Naive thymus-derived CD4-positive, alpha-beta T cell (primary cell): ENCODE measurements around the gene MCC. TPM values are rescaled to one million over a fixed set of nuclear protein-coding genes. Genes with fewer than 3 reads are reported as not detected.

ENCODE experiments used
- ATAC-seq: fragments of 150-1000 bp; cut with Tn5 transposase; 2 replicates; pipeline ENCODE4 v1.10.0; 2021; ENCODE audit warnings: mild to moderate bottlenecking, moderate library complexity
- CTCF ChIA-PET: fragments of 350-600 bp; sonication (Branson Sonifier 250); formaldehyde crosslinking; loops from one replicate; lab custom pipeline; 2021; ENCODE audit warnings: antibody characterized with exemption; lab: Charles Lee
- POLR2A ChIA-PET: fragments of 350-600 bp; sonication (Branson Sonifier 250); formaldehyde crosslinking; loops from one replicate; lab custom pipeline; 2021; ENCODE audit warnings: antibody characterized with exemption, inconsistent platforms; lab: Charles Lee
- DNase-seq, 9 donors: peaks; one replicate each; pipeline versions ENCODE4 v3.0.0 to v3.0.0-alpha.2; 2020 to 2022; ENCODE audit warnings: mixed read lengths in 1 of 9
- H3K27ac ChIP-seq: one replicate; pipeline ENCODE4 v1.7.0; 2013; ENCODE audit warnings: mild to moderate bottlenecking, low read depth, low read length, moderate library complexity
- H3K27me3 ChIP-seq, 2 donors: one replicate each; pipeline ENCODE4 v1.7.0; 2013; ENCODE audit warnings: low read length in 2 of 2, mild to moderate bottlenecking in 2 of 2, moderate library complexity in 2 of 2; ENCODE audit not compliant: control insufficient read depth in 2 of 2, insufficient read depth in 2 of 2
- H3K36me3 ChIP-seq, 3 experiments: 1 replicate in 2 of 3; 2 replicates in 1 of 3; pipeline ENCODE4 v1.7.0; 2013; ENCODE audit warnings: low read length in 3 of 3, mild to moderate bottlenecking in 3 of 3, moderate library complexity in 1 of 3; ENCODE audit not compliant: insufficient read depth in 3 of 3, control insufficient read depth in 2 of 3
- H3K4me1 ChIP-seq, 2 donors: one replicate each; pipeline ENCODE4 v1.7.0; 2013; ENCODE audit warnings: low read length in 2 of 2, mild to moderate bottlenecking in 2 of 2, moderate library complexity in 1 of 2; ENCODE audit not compliant: control insufficient read depth in 2 of 2, insufficient read depth in 2 of 2
- H3K4me3 ChIP-seq: 2 replicates; pipeline ENCODE4 v1.7.0; 2013; ENCODE audit warnings: mild to moderate bottlenecking, low read length
- H3K9me3 ChIP-seq, 3 experiments: 1 replicate in 2 of 3; 2 replicates in 1 of 3; pipeline ENCODE4 v1.7.0; 2013; ENCODE audit warnings: low read length in 3 of 3; ENCODE audit not compliant: control insufficient read depth in 2 of 3
- H3K27ac Mint-ChIP-seq, 9 donors: one replicate each; pipeline ENCODE4 v1.8.0; 2020 to 2022; ENCODE audit warnings: mixed read lengths in 9 of 9, mild to moderate bottlenecking in 8 of 9, moderate library complexity in 5 of 9, inconsistent platforms in 2 of 9
- H3K27me3 Mint-ChIP-seq, 5 donors: one replicate each; pipeline ENCODE4 v1.8.0; 2021 to 2022; ENCODE audit warnings: mixed read lengths in 5 of 5, mild to moderate bottlenecking in 1 of 5
- H3K36me3 Mint-ChIP-seq, 5 donors: one replicate each; pipeline ENCODE4 v1.8.0; 2020 to 2022; ENCODE audit warnings: mixed read lengths in 5 of 5, mild to moderate bottlenecking in 3 of 5, inconsistent platforms in 1 of 5
- H3K4me1 Mint-ChIP-seq, 7 donors: one replicate each; pipeline ENCODE4 v1.8.0; 2020 to 2022; ENCODE audit warnings: mixed read lengths in 7 of 7, mild to moderate bottlenecking in 3 of 7, inconsistent platforms in 1 of 7
- H3K4me3 Mint-ChIP-seq, 10 donors: one replicate each; pipeline ENCODE4 v1.8.0; 2020 to 2022; ENCODE audit warnings: mild to moderate bottlenecking in 10 of 10, mixed read lengths in 10 of 10, moderate library complexity in 6 of 10, inconsistent platforms in 2 of 10
- H3K9me3 Mint-ChIP-seq, 11 donors: one replicate each; pipeline ENCODE4 v1.8.0; 2020 to 2022; ENCODE audit warnings: mixed read lengths in 11 of 11, mild to moderate bottlenecking in 4 of 11, inconsistent platforms in 1 of 11, moderate library complexity in 1 of 11
- intact Hi-C, 2 donors: fragments of 100-400 bp; cut with micrococcal nuclease; formaldehyde crosslinking; loops; one replicate each; pipeline ENCODE4 v1.15.1; 2023
- polyA plus RNA-seq, 2 donors: library from polyadenylated mRNA; unstranded; fragments of 300-500 nt; fragmentation: Illumina TruSeq; gene quantifications; one replicate each; pipeline ENCODE4 v1.2.3, GENCODE V29; 2021
- total RNA-seq, 6 experiments: library from RNA in 5 of 6; stranded (reverse) in 5 of 6; gene quantifications; 1 replicate in 5 of 6; 2 replicates in 1 of 6; pipeline ENCODE4 v1.2.3 and lab custom pipeline; 2021 to 2026

MCC gene
- total and polyA plus RNA-seq, 7 experiments from 2014 or later: 0.56 to 3.0 (median 0.89) TPM

DNA sequence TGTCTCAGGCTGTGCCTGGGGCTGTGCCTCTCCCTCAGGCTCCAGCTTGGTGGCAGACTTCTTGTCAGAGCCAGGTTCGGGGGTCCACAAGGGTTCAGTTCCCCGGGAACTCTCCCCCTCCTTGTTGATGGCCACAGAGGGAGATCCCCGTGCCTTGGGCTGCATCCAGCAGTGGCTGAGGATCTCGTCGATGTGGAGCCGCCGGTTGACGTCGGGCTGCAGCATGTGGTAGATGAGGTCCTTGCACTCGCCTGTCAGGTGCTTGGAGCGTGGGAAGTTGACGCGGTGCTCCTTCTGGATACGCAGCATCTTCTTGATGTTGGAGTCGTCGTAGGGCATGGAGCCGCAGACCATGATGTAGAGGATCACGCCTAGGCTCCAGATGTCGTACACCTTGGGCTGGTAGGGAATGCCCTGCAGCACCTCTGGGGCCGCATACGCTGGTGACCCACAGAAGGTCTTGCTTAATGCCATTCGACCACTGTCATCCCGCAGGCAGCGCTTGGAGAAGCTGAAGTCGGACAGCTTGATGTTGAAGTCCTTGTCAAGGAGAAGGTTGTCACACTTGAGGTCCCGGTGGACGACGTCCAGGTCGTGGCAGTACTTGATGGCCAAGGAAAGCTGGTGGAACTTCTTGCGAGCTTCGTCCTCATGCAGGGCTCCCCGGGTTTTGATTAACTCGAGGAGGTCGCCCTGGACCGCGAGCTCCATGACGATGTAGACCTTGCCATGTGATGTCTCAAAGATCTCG lies 54.2 kb downstream of the MCC start:
- Mint-ChIP-seq H3K27me3 (peaks cover 0 to 20% (median under 1%) of the 10 kb centered on the region in 5 donors), H3K36me3 (no peaks in the 10 kb centered on the region), H3K9me3 (no peaks in the 10 kb centered on the region), H3K4me1 (peaks cover 0 to 3% (median 0%) of the 10 kb centered on the region in 7 donors), H3K4me3 (no peak overlapping the region), H3K27ac (no peak overlapping the region)
- ChIA-PET POLR2A (no interaction called here), CTCF (no interaction called here)
- no peak for DNase-seq
- ATAC-seq: no peak
- H3K27me3 ChIP-seq: no peaks in the 10 kb centered on the region
- H3K4me3 ChIP-seq: no peak overlapping the region
- no peaks in the 10 kb centered on the region for H3K9me3 ChIP-seq
- no peak overlapping the region for H3K27ac ChIP-seq
- intact Hi-C loops: no loop called here
- no peaks in the 10 kb centered on the region for H3K36me3 ChIP-seq
- H3K4me1 ChIP-seq: no peaks in the 10 kb centered on the region

GRCh38 chr5:113433071-113433470 lies 55.2 kb downstream of the MCC start:
- POLR2A ChIA-PET: no interaction called here
- no peak overlapping the region for H3K4me3 ChIP-seq
- DNase-seq (no peak), ATAC-seq (no peak)
- Mint-ChIP-seq H3K36me3 (no peaks in the 10 kb centered on the region), H3K4me1 (peaks cover 0 to 3% (median 0%) of the 10 kb centered on the region in 7 donors), H3K27me3 (peaks cover 0 to 20% (median 0%) of the 10 kb centered on the region in 5 donors), H3K4me3 (no peak overlapping the region), H3K9me3 (no peaks in the 10 kb centered on the region), H3K27ac (no peak overlapping the region)
- CTCF ChIA-PET: no interaction called here
- H3K27me3 ChIP-seq: no peaks in the 10 kb centered on the region
- H3K36me3 ChIP-seq: no peaks in the 10 kb centered on the region
- H3K27ac ChIP-seq: no peak overlapping the region
- H3K9me3 ChIP-seq: no peaks in the 10 kb centered on the region
- intact Hi-C loops: no loop called here
- no peaks in the 10 kb centered on the region for H3K4me1 ChIP-seq

- Histone ChIP-seq H3K4me1 (no peaks in the 10 kb centered on the region), H3K36me3 (no peaks in the 10 kb centered on the region), H3K27me3 (no peaks in the 10 kb centered on the region), H3K27ac (no peak overlapping the region), H3K4me3 (no peak overlapping the region), H3K9me3 (no peaks in the 10 kb centered on the region)
- H3K4me1 Mint-ChIP-seq: no peaks in the 10 kb centered on the region
- DNase-seq: no peak
- intact Hi-C loops: no loop called here
- H3K27me3 Mint-ChIP-seq: peaks cover 0 to 4% (median 0%) of the 10 kb centered on the region in 5 donors
- no peaks in the 10 kb centered on the region for H3K36me3 Mint-ChIP-seq
- H3K4me3 Mint-ChIP-seq: no peak overlapping the region
- H3K9me3 Mint-ChIP-seq: no peaks in the 10 kb centered on the region
- ATAC-seq: no peak
- CTCF ChIA-PET: no interaction called here
- H3K27ac Mint-ChIP-seq: no peak overlapping the region
- POLR2A ChIA-PET: no interaction called here
These were observed 60.2 kb downstream of the MCC start for GRCh38 chr5:113427871-113428574.

- Histone ChIP-seq H3K27me3 (no peaks in the 10 kb centered on the region), H3K36me3 (no peaks in the 10 kb centered on the region), H3K9me3 (no peaks in the 10 kb centered on the region), H3K4me1 (no peaks in the 10 kb centered on the region), H3K4me3 (no peak overlapping the region), H3K27ac (no peak overlapping the region)
- Mint-ChIP-seq H3K4me3 (no peak overlapping the region), H3K27ac (no peak overlapping the region), H3K4me1 (no peaks in the 10 kb centered on the region), H3K36me3 (no peaks in the 10 kb centered on the region), H3K9me3 (no peaks in the 10 kb centered on the region), H3K27me3 (peaks cover 0 to 13% (median 9%) of the 10 kb centered on the region in 5 donors)
- ChIA-PET CTCF (no interaction called here), POLR2A (no interaction called here)
- DNase-seq: no peak
- intact Hi-C loops: no loop called here
- no peak for ATAC-seq
These were observed 62.3 kb downstream of the MCC start for GRCh38 chr5:113425909-113426308.

DNA sequence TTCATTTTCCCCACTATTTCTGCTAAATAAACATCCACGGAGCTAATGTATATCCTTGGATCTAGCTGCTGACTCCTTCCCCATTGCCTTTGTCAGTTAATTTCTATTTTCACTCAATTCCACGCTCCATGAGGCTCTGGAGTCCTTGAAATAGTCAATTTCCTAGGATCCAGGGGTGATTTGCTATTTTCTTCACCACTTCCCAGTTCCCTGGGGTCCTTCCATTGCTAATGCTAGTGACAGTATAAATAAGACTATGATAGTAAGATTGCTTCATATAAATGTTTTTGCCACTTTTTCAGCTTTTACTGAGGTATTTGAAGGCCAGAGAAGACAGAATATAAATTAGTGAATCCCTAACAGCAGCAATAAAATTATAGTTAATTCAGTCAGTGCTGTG lies 66.6 kb downstream of the MCC start:
- Mint-ChIP-seq H3K27me3 (peaks cover 0 to 13% (median 9%) of the 10 kb centered on the region in 5 donors), H3K9me3 (no peaks in the 10 kb centered on the region), H3K4me1 (no peaks in the 10 kb centered on the region), H3K4me3 (no peak overlapping the region), H3K27ac (no peak overlapping the region), H3K36me3 (no peaks in the 10 kb centered on the region)
- ATAC-seq (no peak), DNase-seq (no peak)
- no peaks in the 10 kb centered on the region for H3K9me3 ChIP-seq
- H3K4me1 ChIP-seq: no peaks in the 10 kb centered on the region
- CTCF ChIA-PET: no interaction called here
- intact Hi-C loops: no loop called here
- H3K4me3 ChIP-seq: no peak overlapping the region
- H3K27ac ChIP-seq: no peak overlapping the region
- no peaks in the 10 kb centered on the region for H3K36me3 ChIP-seq
- no peaks in the 10 kb centered on the region for H3K27me3 ChIP-seq
- POLR2A ChIA-PET: no interaction called here

DNA sequence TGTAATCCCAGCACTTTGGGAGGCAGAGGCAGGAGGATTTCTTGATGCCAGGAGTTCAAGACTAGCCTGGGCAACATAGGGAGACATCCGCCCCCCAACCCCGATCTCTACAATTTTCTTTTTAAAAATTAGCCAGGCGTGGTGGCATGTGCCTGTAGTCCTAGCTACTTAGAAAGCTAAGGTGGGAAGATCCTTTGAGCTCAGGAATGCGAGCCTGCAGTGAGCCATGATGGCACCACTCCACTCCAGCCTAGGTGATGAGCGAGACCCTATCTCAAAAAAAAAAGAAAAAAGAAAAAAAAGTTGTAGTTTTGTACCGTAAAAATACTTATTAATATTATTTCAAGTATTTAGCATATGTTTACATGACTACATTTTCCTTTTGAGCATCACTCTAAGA lies 82.7 kb downstream of the MCC start:
- intact Hi-C loops: no loop called here
- H3K4me3 Mint-ChIP-seq: no peak overlapping the region
- H3K27me3 Mint-ChIP-seq: peaks cover 0 to 20% (median under 1%) of the 10 kb centered on the region in 5 donors
- H3K36me3 Mint-ChIP-seq: no peaks in the 10 kb centered on the region
- peaks cover 0 to 1% (median 0%) of the 10 kb centered on the region in 7 donors for H3K4me1 Mint-ChIP-seq
- Histone ChIP-seq H3K4me1 (no peaks in the 10 kb centered on the region), H3K27me3 (no peaks in the 10 kb centered on the region), H3K36me3 (no peaks in the 10 kb centered on the region), H3K4me3 (no peak overlapping the region), H3K27ac (no peak overlapping the region), H3K9me3 (no peaks in the 10 kb centered on the region)
- ChIA-PET POLR2A (no interaction called here), CTCF (no interaction called here)
- DNase-seq: no peak
- no peak overlapping the region for H3K27ac Mint-ChIP-seq
- peaks cover 0 to 2% (median 0%) of the 10 kb centered on the region in 11 donors for H3K9me3 Mint-ChIP-seq
- ATAC-seq: no peak
